ENCODE measurements around the gene CHST8.

- no peak for TF ChIP-seq POLR2AphosphoS5 (IDR thresholded peaks at IDR 0.05; ENCODE audit: borderline replicate concordance, low read depth, low read length)
- no peak for TF ChIP-seq EZH2 (IDR thresholded peaks at IDR 0.05)
These were observed 192.7 kb downstream of the CHST8 start for GRCh38 chr19:33814181-33815165.
